SU-DHL-6 (cell line): ENCODE results near the gene AFF3.

Experiments used
- H2AFZ ChIP-seq: fragments of 200-600 bp; sonication (generic); 2 replicates; pipeline ENCODE4 v1.6.1; 2014; ENCODE audit warnings: low read depth, mild to moderate bottlenecking, moderate library complexity, mixed read lengths, antibody characterized with exemption, low read length; ENCODE audit not compliant: severe bottlenecking
- H3F3A ChIP-seq: fragments of 200-600 bp; shearing (Covaris generic); 2 replicates; pipeline ENCODE4 v1.6.0; 2016; ENCODE audit warnings: antibody characterized with exemption, mild to moderate bottlenecking; ENCODE audit not compliant: insufficient read depth
- H3K27ac ChIP-seq: fragments of 200-600 bp; sonication (generic); 2 replicates; pipeline ENCODE4 v1.5.1; 2016; ENCODE audit warnings: low read depth, mild to moderate bottlenecking, low read length, moderate library complexity, mixed read lengths
- H3K27me3 ChIP-seq: fragments of 200-600 bp; sonication (generic), shearing (Covaris generic); 2 replicates; pipeline ENCODE4 v1.6.0; 2014; ENCODE audit warnings: mild to moderate bottlenecking, low read length
- H3K36me3 ChIP-seq: fragments of 200-600 bp; sonication (generic); 2 replicates; pipeline ENCODE4 v1.6.1; 2014; ENCODE audit warnings: mild to moderate bottlenecking, low read length, mixed read lengths
- H3K4me2 ChIP-seq: fragments of 300-600, 200-600 bp; shearing (Covaris generic), sonication (generic); 2 replicates; pipeline ENCODE4 v1.6.0; 2014; ENCODE audit warnings: low read length, low read depth, mild to moderate bottlenecking; ENCODE audit not compliant: poor library complexity, severe bottlenecking
- H3K4me3 ChIP-seq: fragments of 200-600 bp; sonication (generic); 2 replicates; pipeline ENCODE4 v1.5.1; 2014; ENCODE audit warnings: antibody characterized with exemption, low read length, mild to moderate bottlenecking, mixed read lengths; ENCODE audit not compliant: insufficient read depth, poor library complexity, severe bottlenecking
- H3K79me2 ChIP-seq: fragments of 200-600 bp; sonication (generic); 2 replicates; pipeline ENCODE4 v1.6.1; 2014; ENCODE audit warnings: mild to moderate bottlenecking, low read length, moderate library complexity; ENCODE audit not compliant: insufficient read depth
- H3K9ac ChIP-seq: fragments of 200-600 bp; sonication (generic); 2 replicates; pipeline ENCODE4 v1.7.0; 2014; ENCODE audit warnings: mild to moderate bottlenecking, low read length
- H3K9me2 ChIP-seq: fragments of 200-600 bp; sonication (generic); replicated peaks from 2 replicates; pipeline ENCODE4 v1.6.1; 2014; ENCODE audit warnings: low read length; ENCODE audit not compliant: insufficient read depth
- H3K9me3 ChIP-seq: fragments of 200-600 bp; sonication (generic); 2 replicates; pipeline ENCODE4 v1.6.1; 2014; ENCODE audit warnings: low read length, mixed read lengths; ENCODE audit not compliant: insufficient read depth
- H4K20me1 ChIP-seq: fragments of 200-600 bp; sonication (generic); 2 replicates; pipeline ENCODE4 v1.6.1; 2014; ENCODE audit warnings: low read depth, mild to moderate bottlenecking, antibody characterized with exemption, low read length, moderate library complexity, mixed read lengths
- CTCF ChIP-seq: fragments of 200-600 bp; sonication (generic); IDR thresholded peaks from one replicate; pipeline ENCODE4 v1.5.1; 2017; ENCODE audit warnings: antibody characterized with exemption, mild to moderate bottlenecking, low read length, moderate library complexity; ENCODE audit not compliant: insufficient read depth, poor library complexity, severe bottlenecking
- EZH2phosphoT487 ChIP-seq: fragments of 200-600 bp; sonication (generic), shearing (Covaris generic); conservative IDR thresholded peaks from 2 replicates; pipeline ENCODE4 v1.6.1; 2018; ENCODE audit warnings: mild to moderate bottlenecking, antibody characterized with exemption, low read length, moderate library complexity, mixed read lengths

The AFF3 gene

GRCh38 chr2:100166701-100167100 lies 24.3 kb upstream of the AFF3 start:
- no peak overlapping the region for H3K27ac ChIP-seq
- no peaks in the 10 kb centered on the region for H3K27me3 ChIP-seq
- H3K9me3 ChIP-seq: peaks cover 6% of the 10 kb centered on the region; the same call in 1 of the 2 replicates
- H3K36me3 ChIP-seq: no peaks in the 10 kb centered on the region
- TF ChIP-seq CTCF (no peak), EZH2phosphoT487 (no peak)
- H3K79me2 ChIP-seq: no peaks in the 10 kb centered on the region
- H4K20me1 ChIP-seq: no peaks in the 10 kb centered on the region
- H3K4me3 ChIP-seq: no peak overlapping the region
- H3K9ac ChIP-seq: no peak overlapping the region
- H3F3A ChIP-seq: no peaks in the 10 kb centered on the region
- H3K9me2 ChIP-seq: no peaks in the 10 kb centered on the region; the same call in 1 of the 2 replicates
- H2AFZ ChIP-seq: no peak overlapping the region
- H3K4me2 ChIP-seq: no peak overlapping the region

- no peak for TF ChIP-seq EZH2phosphoT487
- no peak for TF ChIP-seq CTCF
- Histone ChIP-seq H3K9ac (no peak overlapping the region), H3F3A (no peaks in the 10 kb centered on the region), H3K9me2 (no peaks in the 10 kb centered on the region; the same call in 1 of the 2 replicates), H3K36me3 (no peaks in the 10 kb centered on the region), H3K27ac (no peak overlapping the region), H2AFZ (no peak overlapping the region), H3K4me2 (no peak overlapping the region), H3K9me3 (peaks cover 6% of the 10 kb centered on the region; the same call in 1 of the 2 replicates), H4K20me1 (no peaks in the 10 kb centered on the region), H3K79me2 (no peaks in the 10 kb centered on the region), H3K27me3 (no peaks in the 10 kb centered on the region), H3K4me3 (no peak overlapping the region)
These were observed 21.2 kb upstream of the AFF3 start for GRCh38 chr2:100163605-100164004.

GRCh38 chr2:100161945-100162620 lies 19.7 kb upstream of the AFF3 start:
- H3K9me2 ChIP-seq: no peaks in the 10 kb centered on the region; the same call in 1 of the 2 replicates
- TF ChIP-seq EZH2phosphoT487: no peak
- no peak for TF ChIP-seq CTCF
- no peaks in the 10 kb centered on the region for H3K27me3 ChIP-seq
- H3K27ac ChIP-seq: no peak overlapping the region
- peaks cover 6% of the 10 kb centered on the region; the same call in 1 of the 2 replicates for H3K9me3 ChIP-seq
- H3K79me2 ChIP-seq: no peaks in the 10 kb centered on the region
- no peak overlapping the region for H3K4me2 ChIP-seq
- H3K36me3 ChIP-seq: no peaks in the 10 kb centered on the region
- no peaks in the 10 kb centered on the region for H3F3A ChIP-seq
- H3K9ac ChIP-seq: no peak overlapping the region
- H2AFZ ChIP-seq: no peak overlapping the region
- H4K20me1 ChIP-seq: no peaks in the 10 kb centered on the region
- H3K4me3 ChIP-seq: no peak overlapping the region
